A673 (cell line): ENCODE results near the gene KRTAP5-6. TPM values are rescaled to one million over a fixed set of nuclear protein-coding genes. Genes with fewer than 3 reads are reported as not detected.

Experiments used
- BruUV-seq: library from RNA; stranded (reverse); fragments of 400-500 nt; replicated peaks from 2 replicates; lab custom pipeline; 2021; lab: Mats Ljungman, UMichigan
- CTCF ChIA-PET: fragments of 300-600 bp; sonication (Branson Sonifier 250); formaldehyde crosslinking; loops from one replicate; lab custom pipeline; 2022; ENCODE audit warnings: antibody characterized with exemption; lab: Charles Lee
- POLR2A ChIA-PET: fragments of 300-600 bp; sonication (Branson Sonifier 250); formaldehyde crosslinking; loops from one replicate; lab custom pipeline; 2022; ENCODE audit warnings: antibody characterized with exemption; ENCODE audit not compliant: low non-redundant PET; lab: Charles Lee
- DNase-seq: peaks from one replicate; pipeline ENCODE4 v3.0.0-alpha.2; 2015; ENCODE audit warnings: low spot score
- H3K27ac ChIP-seq: fragments of 200-600 bp; sonication (generic); 2 replicates; pipeline ENCODE4 v1.5.1; 2016; ENCODE audit warnings: mixed run types, low read depth, mild to moderate bottlenecking, mixed read lengths, antibody characterized with exemption, low read length; ENCODE audit not compliant: poor library complexity, severe bottlenecking
- H3K27me3 ChIP-seq: fragments of 200-600 bp; sonication (generic); replicated peaks from 2 replicates; pipeline ENCODE4 v1.6.1; 2017; ENCODE audit warnings: mixed run types, low read depth, mild to moderate bottlenecking, mixed read lengths, antibody characterized with exemption, low read length; ENCODE audit not compliant: insufficient read depth, poor library complexity
- H3K36me3 ChIP-seq: fragments of 200-600 bp; sonication (generic); 2 replicates; pipeline ENCODE4 v1.6.1; 2016; ENCODE audit warnings: mixed run types, mild to moderate bottlenecking, mixed read lengths, antibody characterized with exemption, low read length; ENCODE audit not compliant: insufficient read depth, poor library complexity, severe bottlenecking
- H3K4me1 ChIP-seq: fragments of 200-600 bp; sonication (generic); 2 replicates; pipeline ENCODE4 v1.6.1; 2017; ENCODE audit warnings: mixed run types, mild to moderate bottlenecking, mixed read lengths, antibody characterized with exemption, low read length; ENCODE audit not compliant: insufficient read depth, poor library complexity, severe bottlenecking
- H3K4me3 ChIP-seq: fragments of 200-600 bp; sonication (generic); 2 replicates; pipeline ENCODE4 v1.5.1; 2016; ENCODE audit warnings: low read depth, mixed run types, mild to moderate bottlenecking, mixed read lengths, low read length; ENCODE audit not compliant: poor library complexity, severe bottlenecking
- H3K9me3 ChIP-seq: fragments of 200-600 bp; sonication (generic); 2 replicates; pipeline ENCODE4 v1.6.1; 2016; ENCODE audit warnings: mixed run types, low read depth, mild to moderate bottlenecking, mixed read lengths, antibody characterized with exemption, low read length; ENCODE audit not compliant: poor library complexity, severe bottlenecking
- CTCF ChIP-seq: fragments of 300-800, 200-600 bp; sonication (generic); conservative IDR thresholded peaks from 2 replicates; pipeline ENCODE4 v1.5.1; 2017; ENCODE audit warnings: low read depth, mild to moderate bottlenecking, antibody characterized with exemption, low read length, moderate library complexity, mixed read lengths
- EZH2 ChIP-seq: fragments of 200-600 bp; sonication (generic); IDR thresholded peaks from 2 replicates; pipeline ENCODE4 v1.6.1; 2017; ENCODE audit warnings: borderline replicate concordance, low read depth, mild to moderate bottlenecking, mixed read lengths, antibody characterized with exemption, low read length; ENCODE audit not compliant: poor library complexity, severe bottlenecking
- intact Hi-C: fragments of 100-400 bp; cut with micrococcal nuclease; formaldehyde crosslinking; loops from one replicate; pipeline ENCODE4 v1.10.0; 2022; ENCODE audit not compliant: unreplicated experiment
- total RNA-seq: library from RNA; stranded (reverse); gene quantifications from 2 replicates; pipeline ENCODE4 v1.2.3, GENCODE V29; 2021

KRTAP5-6 gene
- total RNA-seq, 1 experiment from 2014 or later = not detected

- no peak overlapping the region for H3K27ac ChIP-seq
- no peak for DNase-seq
- H3K9me3 ChIP-seq = no peaks in the 10 kb centered on the region
- no peaks in the 10 kb centered on the region for H3K4me1 ChIP-seq
- no TSS peak for BruUV-seq
- H3K4me3 ChIP-seq = no peak overlapping the region
- intact Hi-C loops = no loop called here
- POLR2A ChIA-PET = no interaction called here
- H3K36me3 ChIP-seq = no peaks in the 10 kb centered on the region
- TF ChIP-seq CTCF (no peak), EZH2 (no peak)
- H3K27me3 ChIP-seq = peaks cover 78% of the 10 kb centered on the region
- CTCF ChIA-PET = interaction anchor here (0.6 kb wide), 1 partner anchor 271 kb away, joined by 3 read pairs; no protein-coding TSS in a partner anchor
These were observed 25.3 kb upstream of the KRTAP5-6 start for GRCh38 chr11:1671658-1672057.

- CTCF ChIA-PET = no interaction called here
- no peaks in the 10 kb centered on the region for H3K36me3 ChIP-seq
- no peaks in the 10 kb centered on the region for H3K4me1 ChIP-seq
- no peak overlapping the region for H3K4me3 ChIP-seq
- no peak for TF ChIP-seq EZH2
- no peak for TF ChIP-seq CTCF
- BruUV-seq = no TSS peak
- peaks cover 81% of the 10 kb centered on the region for H3K27me3 ChIP-seq
- POLR2A ChIA-PET = no interaction called here
- intact Hi-C loops = no loop called here
- H3K27ac ChIP-seq = no peak overlapping the region
- DNase-seq = no peak
- no peaks in the 10 kb centered on the region for H3K9me3 ChIP-seq
These were observed 24.2 kb upstream of the KRTAP5-6 start for GRCh38 chr11:1672613-1673350.

GRCh38 chr11:1673446-1674172 lies 23.4 kb upstream of the KRTAP5-6 start:
- intact Hi-C loops = no loop called here
- H3K9me3 ChIP-seq = no peaks in the 10 kb centered on the region
- H3K27ac ChIP-seq = no peak overlapping the region
- no peak for DNase-seq
- peaks cover 73% of the 10 kb centered on the region for H3K27me3 ChIP-seq
- TF ChIP-seq CTCF (no peak), EZH2 (no peak)
- POLR2A ChIA-PET = no interaction called here
- BruUV-seq = no TSS peak
- CTCF ChIA-PET = no interaction called here
- H3K4me1 ChIP-seq = no peaks in the 10 kb centered on the region
- H3K36me3 ChIP-seq = no peaks in the 10 kb centered on the region
- H3K4me3 ChIP-seq = no peak overlapping the region
